Thoracic aorta endothelial cell (primary cell): ENCODE data around the gene SRBD1. TPM values are rescaled to one million over a fixed set of nuclear protein-coding genes. Genes with fewer than 3 reads are reported as not detected.

Experiments
- small RNA-seq: library from RNA; depleted of rRNA; stranded (forward); fragments of <200 nt; gene quantifications from one replicate; pipeline ENCODE3, GENCODE V24; 2012
- total RNA-seq: library from RNA; depleted of rRNA; stranded (reverse); fragments of >200 nt; gene quantifications from 2 replicates; pipeline ENCODE4 v1.2.3, GENCODE V29; 2012

The SRBD1 gene, protein sequence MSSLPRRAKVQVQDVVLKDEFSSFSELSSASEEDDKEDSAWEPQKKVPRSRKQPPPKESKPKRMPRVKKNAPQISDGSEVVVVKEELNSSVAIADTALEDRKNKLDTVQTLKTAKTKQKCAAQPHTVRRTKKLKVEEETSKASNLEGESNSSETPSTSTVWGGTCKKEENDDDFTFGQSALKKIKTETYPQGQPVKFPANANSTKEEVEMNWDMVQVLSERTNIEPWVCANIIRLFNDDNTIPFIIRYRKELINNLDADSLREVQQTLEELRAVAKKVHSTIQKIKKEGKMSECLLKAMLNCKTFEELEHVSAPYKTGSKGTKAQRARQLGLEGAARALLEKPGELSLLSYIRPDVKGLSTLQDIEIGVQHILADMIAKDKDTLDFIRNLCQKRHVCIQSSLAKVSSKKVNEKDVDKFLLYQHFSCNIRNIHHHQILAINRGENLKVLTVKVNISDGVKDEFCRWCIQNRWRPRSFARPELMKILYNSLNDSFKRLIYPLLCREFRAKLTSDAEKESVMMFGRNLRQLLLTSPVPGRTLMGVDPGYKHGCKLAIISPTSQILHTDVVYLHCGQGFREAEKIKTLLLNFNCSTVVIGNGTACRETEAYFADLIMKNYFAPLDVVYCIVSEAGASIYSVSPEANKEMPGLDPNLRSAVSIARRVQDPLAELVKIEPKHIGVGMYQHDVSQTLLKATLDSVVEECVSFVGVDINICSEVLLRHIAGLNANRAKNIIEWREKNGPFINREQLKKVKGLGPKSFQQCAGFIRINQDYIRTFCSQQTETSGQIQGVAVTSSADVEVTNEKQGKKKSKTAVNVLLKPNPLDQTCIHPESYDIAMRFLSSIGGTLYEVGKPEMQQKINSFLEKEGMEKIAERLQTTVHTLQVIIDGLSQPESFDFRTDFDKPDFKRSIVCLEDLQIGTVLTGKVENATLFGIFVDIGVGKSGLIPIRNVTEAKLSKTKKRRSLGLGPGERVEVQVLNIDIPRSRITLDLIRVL
- 23.2 and 27.1 TPM in 2 replicates for total RNA-seq

DNA sequence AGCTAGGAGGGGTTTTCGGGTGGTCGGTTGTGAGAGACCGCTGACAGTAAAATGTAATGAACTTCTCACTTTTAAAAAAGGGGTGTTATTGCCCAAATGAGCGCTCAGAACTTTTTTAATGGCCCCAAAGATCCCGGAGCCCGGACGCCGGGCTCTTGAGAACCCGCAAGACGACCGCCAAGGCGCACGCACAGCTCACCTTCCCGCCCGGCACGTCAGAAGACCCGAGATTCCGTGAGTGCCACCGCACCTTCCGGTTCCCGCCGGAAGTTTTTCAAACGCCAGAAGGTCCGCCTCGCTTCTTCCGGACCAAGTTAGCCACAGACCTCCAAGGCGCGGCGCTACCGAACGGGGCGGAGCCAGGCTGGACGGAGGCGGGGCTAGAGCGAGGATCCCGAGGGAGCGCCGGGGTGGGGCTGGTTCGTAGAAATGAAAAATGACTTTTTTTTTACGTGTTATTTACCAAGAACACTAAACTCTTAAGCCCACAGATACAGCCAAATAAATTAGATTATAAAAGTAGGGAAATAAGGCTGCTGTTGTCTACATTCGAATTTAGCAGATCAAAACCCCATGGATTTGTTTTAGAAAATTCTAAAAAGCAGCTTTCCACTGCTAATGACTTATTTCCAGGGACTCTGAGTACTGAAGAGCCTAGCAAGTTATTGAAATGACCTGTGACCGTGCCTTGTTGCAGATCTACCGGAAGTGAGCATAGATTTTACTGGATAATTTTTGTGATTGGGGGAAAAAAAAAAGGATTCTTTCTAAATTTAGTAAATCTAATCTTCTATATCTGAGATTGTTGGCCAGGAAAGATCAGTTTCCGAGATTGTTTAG is at the start of gene SRBD1:
Gene SRBD1, minus strand, starts transcription at position 248 of the 840 bp plus-strand sequence. CDS start 5,826 bp downstream, outside the sequence.

DNA sequence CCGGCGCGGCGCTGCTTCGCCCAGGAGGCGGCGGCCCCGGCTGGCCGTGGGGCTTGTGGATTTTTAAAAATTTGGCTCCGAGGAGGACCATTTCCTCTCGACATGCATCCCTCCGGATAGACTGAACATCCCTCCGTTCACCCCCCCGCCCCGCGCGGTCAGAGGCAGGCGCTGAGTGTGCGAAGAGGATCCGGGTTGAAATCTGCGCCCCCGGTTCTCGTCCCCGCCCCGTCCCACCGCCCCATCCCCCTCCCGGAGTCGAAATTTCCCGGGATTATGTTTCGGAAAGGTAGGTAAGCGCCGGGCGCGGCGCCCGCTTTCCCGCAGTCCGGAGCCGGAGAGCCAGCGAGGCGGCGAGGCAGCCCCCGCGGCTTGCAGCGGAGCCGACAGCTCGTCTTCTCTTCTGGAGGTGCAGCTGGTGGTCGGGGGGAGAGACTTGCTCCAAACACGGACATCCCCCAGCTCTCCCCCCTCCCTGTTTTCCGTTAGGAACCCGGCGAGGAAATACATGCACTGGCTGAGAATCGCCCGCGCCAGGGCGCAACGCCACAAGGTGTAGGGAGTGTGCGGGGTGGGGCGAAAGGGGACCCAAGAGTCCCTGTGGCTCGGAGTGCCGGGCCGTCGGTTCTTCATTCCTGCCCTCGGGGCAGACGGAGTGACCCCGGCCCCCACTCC is 40.5 kb upstream of the SRBD1 start, which contains the start of gene PRKCE:
Gene PRKCE, plus strand, starts transcription at position 261 of the 675 bp plus-strand sequence.

Small RNAs within 50 kb of the gene (small RNA-seq; reads per million reads assigned to genes)
- gene RN7SL414P = not detected

Other genes starting within 250 kb of the SRBD1 start
- 26.1 and 36.8 TPM in 2 replicates for gene PRKCE, start 40.4 kb upstream of the SRBD1 start, total RNA-seq